Psoas muscle (tissue), 8 donors: ENCODE results near the gene IVL. TPM values are rescaled to one million over a fixed set of nuclear protein-coding genes. Genes with fewer than 3 reads are reported as not detected.

ENCODE experiments used
- ATAC-seq, 4 donors: fragments of 200-7000 bp; cut with Tn5 transposase; one replicate each; pipeline ENCODE4 v1.9.1; 2020; ENCODE audit warnings: moderate library complexity in 3 of 4, mild to moderate bottlenecking in 2 of 4
- DNase-seq, 2 donors: peaks; one replicate each; pipeline ENCODE4 v3.0.0-alpha.2; 2020
- H3K27ac ChIP-seq: fragments of 200-600 bp; one replicate; pipeline ENCODE4 v1.8.0; 2022
- H3K27me3 ChIP-seq, 3 donors: fragments of 200-600 bp in 1 of 3; one replicate each; pipeline versions ENCODE4 v1.6.1 to v1.8.0; 2013 to 2022; ENCODE audit warnings: low read length in 2 of 3, mild to moderate bottlenecking in 2 of 3, moderate library complexity in 1 of 3; ENCODE audit not compliant: insufficient read depth in 3 of 3
- H3K36me3 ChIP-seq, 2 donors: fragments of 200-600 bp in 1 of 2; one replicate each; pipeline versions ENCODE4 v1.6.1 to v1.8.0; 2013 to 2022; ENCODE audit warnings: low read depth in 1 of 2, mild to moderate bottlenecking in 1 of 2, moderate library complexity in 1 of 2; ENCODE audit not compliant: insufficient read depth in 1 of 2
- H3K4me1 ChIP-seq: fragments of 200-600 bp; one replicate; pipeline ENCODE4 v1.8.0; 2022
- H3K4me3 ChIP-seq: fragments of 200-600 bp; one replicate; pipeline ENCODE4 v1.8.0; 2022; ENCODE audit warnings: mild to moderate bottlenecking
- H3K9me3 ChIP-seq: fragments of 200-600 bp; one replicate; pipeline ENCODE4 v1.8.0; 2022
- WGBS, 3 donors: extraction: QIAGEN DNeasy Blood & Tissue Kit; methylation state at CpG; one replicate each; pipeline versions ENCODE4 v1.1.6 to v1.1.7; 2013; 5-methylcytosine and 5-hydroxymethylcytosine counted together
- intact Hi-C, 2 donors: fragments of 100-400 bp; cut with DNase I; formaldehyde crosslinking; loops; one replicate each; pipeline versions ENCODE4 v1.11.0 to v1.14.2; 2022
- polyA plus RNA-seq, 3 donors: library from polyadenylated mRNA; stranded (reverse); fragments of 200-250 nt; gene quantifications; one replicate each; pipeline ENCODE4 v1.2.3, GENCODE V29; 2013
- total RNA-seq, 4 donors: library from RNA; stranded (reverse); fragmentation: NEBNext Ultra II Directional in 2 of 4; extraction: Animal tissue kit (Norgen Biotek cat#: 25700) in 2 of 4; gene quantifications; one replicate each; pipeline versions ENCODE4 v1.2.1 to v1.2.4, GENCODE V29; 2021 to 2023
- TF ChIP-seq, protein P1 (sequence below): fragments of 200-600 bp; IDR thresholded peaks from one replicate; pipeline ENCODE4 v1.8.0; 2022; ENCODE audit warnings: antibody characterized with exemption
- donor health status: healthy with polysubstance abuse.
- donor health status: DM: no; HTN: no; CAD: no; lungs with moderate emphysema.
- donor health status: Bipolar disorder and iron deficiency.
- donor health status: healthy.
- donor health status: DM: yes; HTN: yes; CAD: no.
- donor health status: DM: no; HTN: no; CAD: no.
- donor health status: DM: no; HTN: no; CAD: no.
- donor health status: DM: yes; HTN: yes; CAD: no.

The IVL gene
- total and polyA plus RNA-seq, 7 donors: 0.04 TPM; not detected in 6

DNA sequence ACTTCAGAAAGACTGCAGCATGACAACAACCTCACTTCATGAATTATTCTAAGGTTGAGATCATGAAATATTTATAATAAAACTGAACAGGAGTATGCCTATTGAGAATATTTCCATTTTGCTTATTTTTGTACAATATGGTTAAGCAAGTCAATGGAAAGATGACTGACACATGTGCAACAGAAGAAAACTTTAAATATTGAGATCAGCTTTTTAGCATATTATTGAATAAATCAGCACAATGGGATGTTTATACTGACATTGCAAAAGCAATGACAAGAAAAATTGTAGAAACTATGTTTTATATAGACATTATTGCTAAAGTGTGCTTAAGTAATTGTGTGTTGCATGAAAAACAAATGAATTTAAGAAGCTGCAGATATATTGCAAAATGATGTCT is 43.9 kb upstream of the IVL start:
- H3K27me3 ChIP-seq: no peaks in the 10 kb centered on the region
- no peaks in the 10 kb centered on the region for H3K9me3 ChIP-seq
- intact Hi-C loops: no loop called here
- no peak for ATAC-seq
- no peak overlapping the region for H3K27ac ChIP-seq
- no peak for DNase-seq
- no peak overlapping the region for H3K4me3 ChIP-seq
- TF ChIP-seq, protein P1, sequence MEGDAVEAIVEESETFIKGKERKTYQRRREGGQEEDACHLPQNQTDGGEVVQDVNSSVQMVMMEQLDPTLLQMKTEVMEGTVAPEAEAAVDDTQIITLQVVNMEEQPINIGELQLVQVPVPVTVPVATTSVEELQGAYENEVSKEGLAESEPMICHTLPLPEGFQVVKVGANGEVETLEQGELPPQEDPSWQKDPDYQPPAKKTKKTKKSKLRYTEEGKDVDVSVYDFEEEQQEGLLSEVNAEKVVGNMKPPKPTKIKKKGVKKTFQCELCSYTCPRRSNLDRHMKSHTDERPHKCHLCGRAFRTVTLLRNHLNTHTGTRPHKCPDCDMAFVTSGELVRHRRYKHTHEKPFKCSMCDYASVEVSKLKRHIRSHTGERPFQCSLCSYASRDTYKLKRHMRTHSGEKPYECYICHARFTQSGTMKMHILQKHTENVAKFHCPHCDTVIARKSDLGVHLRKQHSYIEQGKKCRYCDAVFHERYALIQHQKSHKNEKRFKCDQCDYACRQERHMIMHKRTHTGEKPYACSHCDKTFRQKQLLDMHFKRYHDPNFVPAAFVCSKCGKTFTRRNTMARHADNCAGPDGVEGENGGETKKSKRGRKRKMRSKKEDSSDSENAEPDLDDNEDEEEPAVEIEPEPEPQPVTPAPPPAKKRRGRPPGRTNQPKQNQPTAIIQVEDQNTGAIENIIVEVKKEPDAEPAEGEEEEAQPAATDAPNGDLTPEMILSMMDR: no peak
- no peaks in the 10 kb centered on the region for H3K4me1 ChIP-seq
- H3K36me3 ChIP-seq: no peaks in the 10 kb centered on the region

DNA sequence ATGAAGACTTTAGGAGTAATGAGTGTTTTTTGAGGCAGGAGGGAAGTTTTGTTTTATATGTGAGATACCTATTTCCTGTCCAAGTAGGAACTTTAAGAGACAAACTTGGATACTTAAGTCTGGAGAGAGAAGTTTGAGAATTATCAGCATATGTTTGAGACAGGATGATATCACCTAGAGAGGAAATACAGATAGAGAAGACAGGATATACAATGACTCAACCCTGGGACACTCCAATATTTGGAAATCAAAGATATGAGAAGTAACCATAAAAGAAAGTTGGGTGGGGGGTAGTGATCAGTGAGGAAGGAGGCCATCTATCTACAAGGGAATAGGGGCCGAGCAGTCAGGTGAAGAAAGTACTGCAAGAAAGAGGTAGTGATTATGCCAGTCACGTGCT is 42.0 kb upstream of the IVL start:
- intact Hi-C loops: no loop called here
- 75 to 83% (median 76%) methylated on average over 2 of the region's 2 CpGs for WGBS, 3 donors

GRCh38 chr1:152869808-152870419 is 38.4 kb upstream of the IVL start:
- 31 to 39% (median 34%) methylated on average over 9 of the region's 9 CpGs for WGBS, 3 donors
- no peak for ATAC-seq
- no peaks in the 10 kb centered on the region for H3K27me3 ChIP-seq
- H3K4me3 ChIP-seq: no peak overlapping the region
- TF ChIP-seq, protein P1: peak; percentile 56
- H3K9me3 ChIP-seq: no peaks in the 10 kb centered on the region
- intact Hi-C loops: no loop called here
- H3K36me3 ChIP-seq: no peaks in the 10 kb centered on the region
- no peak overlapping the region for H3K27ac ChIP-seq
- no peaks in the 10 kb centered on the region for H3K4me1 ChIP-seq
- DNase-seq: peak in 1 of 2 donors; percentile 35

More for the DNA sequence above, 42.0 kb upstream of the IVL start:
- Histone ChIP-seq H3K9me3 (no peaks in the 10 kb centered on the region), H3K4me1 (no peaks in the 10 kb centered on the region), H3K36me3 (no peaks in the 10 kb centered on the region), H3K4me3 (no peak overlapping the region), H3K27me3 (no peaks in the 10 kb centered on the region), H3K27ac (no peak overlapping the region)
- no peak for DNase-seq
- ATAC-seq: no peak
- TF ChIP-seq, protein P1: no peak

GRCh38 chr1:152870831-152871730 is 37.3 kb upstream of the IVL start:
- WGBS, 3 donors: 39 to 56% (median 51%) methylated on average over 16 to 17 of the region's 17 CpGs
- no peak for DNase-seq
- no peaks in the 10 kb centered on the region for H3K36me3 ChIP-seq
- intact Hi-C loops: no loop called here
- no peaks in the 10 kb centered on the region for H3K9me3 ChIP-seq
- TF ChIP-seq, protein P1: no peak
- ATAC-seq: no peak
- H3K27ac ChIP-seq: no peak overlapping the region
- no peaks in the 10 kb centered on the region for H3K4me1 ChIP-seq
- H3K27me3 ChIP-seq: no peaks in the 10 kb centered on the region
- no peak overlapping the region for H3K4me3 ChIP-seq
